ENCODE data around the gene PISD.

GRCh38 chr22:31646186-31647019 lies 15.6 kb downstream of the PISD start:
- no peak for TF ChIP-seq EZH2 (IDR thresholded peaks at IDR 0.05; ENCODE audit: borderline replicate concordance, low read length)
- TF ChIP-seq CTCF (IDR thresholded peaks at IDR 0.05; ENCODE audit: low read length) = no peak
